ENCODE measurements around the gene C12orf60. TPM values are rescaled to one million over a fixed set of nuclear protein-coding genes. Genes with fewer than 3 reads are reported as not detected.

The C12orf60 gene
- polyA plus RNA-seq, 2 of the 4 experiments (the other 2 are of a cell fraction), result 2.4 to 5.5 TPM

- TF ChIP-seq CTCF (IDR thresholded peaks at IDR 0.05), result peak; percentile 58
- TF ChIP-seq MAFK (IDR thresholded peaks at IDR 0.05; ENCODE audit: partially characterized antibody), result peak; percentile 19
- 0 out of 2 replicates have a peak, but pooled peaks have one; percentile 48 for TF ChIP-seq MAZ (IDR thresholded peaks at IDR 0.05; ENCODE audit: borderline replicate concordance, low read depth, low read length)
- peak; percentile 92; the same call in 1 of the 2 replicates for TF ChIP-seq TP53 (CRISPR knock-in tag; IDR thresholded peaks at IDR 0.05)
- TF ChIP-seq SMC3 (IDR thresholded peaks at IDR 0.05), result peak; percentile 51; the same call in 2 of the 3 replicates
- no peak for TF ChIP-seq NFE2L2 (conservative IDR thresholded peaks at IDR 0.05; ENCODE audit: low read length)
- no peak for TF ChIP-seq CBX2 (IDR thresholded peaks at IDR 0.05; ENCODE audit: borderline replicate concordance, low read depth)
- TF ChIP-seq RARB (CRISPR knock-in tag; IDR thresholded peaks at IDR 0.05), result peak; percentile 79; the same call in 1 of the 2 replicates
- TF ChIP-seq RFX5 (IDR thresholded peaks at IDR 0.05), result no peak
- TF ChIP-seq POLR2A (IDR thresholded peaks at IDR 0.05; ENCODE audit: low read length), result peak; percentile 84; the same call in 1 of the 2 replicates
- TF ChIP-seq RCOR1 (IDR thresholded peaks at IDR 0.05; ENCODE audit: low read depth, low read length), result no peak
- peak; percentile 79 for TF ChIP-seq CHD2 (IDR thresholded peaks at IDR 0.05; ENCODE audit: low read length, partially characterized antibody)
Observed at GRCh38 chr12:14769969-14770495, 33.4 kb upstream of the C12orf60 start (continued).

- H3K4me1 ChIP-seq, result peaks cover 21% of the 10 kb centered on the region
- under 1% methylated on average over 56 of the region's 56 CpGs for WGBS (ENCODE audit: missing lambda C conversion rate)
- H3K27ac ChIP-seq, result peak overlapping the region; percentile 88 to 97
- peak; percentile 36 to 51 for ATAC-seq
- H3K4me3 ChIP-seq, result peak overlapping the region; percentile 79
- no peaks in the 10 kb centered on the region for H3K9me3 ChIP-seq
- POLR2A ChIA-PET, result interaction anchor here (0.5 to 3.1 kb wide), 29 partner anchors 9 to 553 kb away, joined by 3 to 68 read pairs (median 5); partner anchors contain the start of genes ATF7IP, C12orf60, RERG and WBP11
- CTCF ChIA-PET, result interaction anchor here (0.6 to 3.6 kb wide), 20 partner anchors 7 to 1674 kb away, joined by 3 to 21 read pairs (median 4); partner anchors contain the start of gene RERG
- peak overlapping the region; percentile 71 for H3K4me2 ChIP-seq
- peak; percentile 84 to 98 for DNase-seq (ENCODE audit: low read depth in 1 of 2, low spot score in 1 of 2)
- FAIRE-seq, result no peak
- TF ChIP-seq REST (IDR thresholded peaks at IDR 0.05) (no peak), MAZ (IDR thresholded peaks at IDR 0.05; ENCODE audit: borderline replicate concordance, low read depth, low read length) (no peak), HOXB13 (CRISPR knock-in tag; IDR thresholded peaks at IDR 0.05; ENCODE audit: low read depth) (0 out of 2 replicates have a peak, but pooled peaks have one; percentile 37), BCL3 (IDR thresholded peaks at IDR 0.05) (peak; percentile 95), E2F6 (IDR thresholded peaks at IDR 0.05; ENCODE audit: borderline replicate concordance, low read depth) (peak; percentile 67; the same call in 1 of the 2 replicates), KDM5A (IDR thresholded peaks at IDR 0.05) (no peak), POLR2A (IDR thresholded peaks at IDR 0.05; ENCODE audit: low read length) (peak; percentile 98), CBX8 (IDR thresholded peaks at IDR 0.05) (no peak), ZNF302 (CRISPR knock-in tag; IDR thresholded peaks at IDR 0.05) (no peak), EHF (CRISPR knock-in tag; IDR thresholded peaks at IDR 0.05) (no peak), SMC3 (IDR thresholded peaks at IDR 0.05) (no peak), HEYL (CRISPR knock-in tag; IDR thresholded peaks at IDR 0.05) (no peak), ELK1 (IDR thresholded peaks at IDR 0.05; ENCODE audit: low read depth, low read length) (no peak), NPAS2 (CRISPR knock-in tag; IDR thresholded peaks at IDR 0.05; ENCODE audit: borderline replicate concordance) (no peak), PBX3 (IDR thresholded peaks at IDR 0.05) (peak; percentile 56; the same call in 1 of the 2 replicates), FOSB (CRISPR knock-in tag; IDR thresholded peaks at IDR 0.05) (peak; percentile 93), POLR2AphosphoS2 (conservative IDR thresholded peaks at IDR 0.05; ENCODE audit: low read length) (no peak)
Observed at GRCh38 chr12:14770496-14771461, 32.7 kb upstream of the C12orf60 start.
